Measurements from ENCODE around the gene AUNIP. TPM values are rescaled to one million over a fixed set of nuclear protein-coding genes. Genes with fewer than 3 reads are reported as not detected.

AUNIP gene
- total and polyA plus RNA-seq, 11 donors: 0.19 to 1.5 (median 0.26) TPM; not detected in 7

- WGBS, 4 donors: 87 to 96% (median 94%) methylated on average over 5 of the region's 5 CpGs
These were observed 21.3 kb upstream of the AUNIP start for GRCh38 chr1:25880518-25880917.

GRCh38 chr1:25879675-25880074, 20.4 kb upstream of the AUNIP start:
- no peaks in the 10 kb centered on the region for H3K27me3 ChIP-seq
- 43 to 69% (median 48%) methylated on average over 2 of the region's 2 CpGs for WGBS, 4 donors
- TF ChIP-seq, protein P1, sequence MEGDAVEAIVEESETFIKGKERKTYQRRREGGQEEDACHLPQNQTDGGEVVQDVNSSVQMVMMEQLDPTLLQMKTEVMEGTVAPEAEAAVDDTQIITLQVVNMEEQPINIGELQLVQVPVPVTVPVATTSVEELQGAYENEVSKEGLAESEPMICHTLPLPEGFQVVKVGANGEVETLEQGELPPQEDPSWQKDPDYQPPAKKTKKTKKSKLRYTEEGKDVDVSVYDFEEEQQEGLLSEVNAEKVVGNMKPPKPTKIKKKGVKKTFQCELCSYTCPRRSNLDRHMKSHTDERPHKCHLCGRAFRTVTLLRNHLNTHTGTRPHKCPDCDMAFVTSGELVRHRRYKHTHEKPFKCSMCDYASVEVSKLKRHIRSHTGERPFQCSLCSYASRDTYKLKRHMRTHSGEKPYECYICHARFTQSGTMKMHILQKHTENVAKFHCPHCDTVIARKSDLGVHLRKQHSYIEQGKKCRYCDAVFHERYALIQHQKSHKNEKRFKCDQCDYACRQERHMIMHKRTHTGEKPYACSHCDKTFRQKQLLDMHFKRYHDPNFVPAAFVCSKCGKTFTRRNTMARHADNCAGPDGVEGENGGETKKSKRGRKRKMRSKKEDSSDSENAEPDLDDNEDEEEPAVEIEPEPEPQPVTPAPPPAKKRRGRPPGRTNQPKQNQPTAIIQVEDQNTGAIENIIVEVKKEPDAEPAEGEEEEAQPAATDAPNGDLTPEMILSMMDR (IDR thresholded peaks at IDR 0.05): no peak
- TF ChIP-seq POLR2A (IDR thresholded peaks at IDR 0.05): no peak
- no peak overlapping the region for H3K4me3 ChIP-seq
- no peaks in the 10 kb centered on the region for H3K9me3 ChIP-seq
- intact Hi-C loops (cut with DNase I): loop anchor here in 1 of 10 donors (10.0 kb wide), 1 partner anchor 55 kb away; no protein-coding TSS in a partner anchor
- DNase-seq (no peak), ATAC-seq (no peak)
- H3K27ac ChIP-seq: no peak overlapping the region
- peaks cover 0 to 16% (median 5%) of the 10 kb centered on the region in 12 donors for H3K4me1 ChIP-seq
- no peaks in the 10 kb centered on the region for H3K36me3 ChIP-seq

More at GRCh38 chr1:25880518-25880917, 21.3 kb upstream of the AUNIP start:
- peaks cover 0 to 8% (median 0%) of the 10 kb centered on the region in 12 donors for H3K4me1 ChIP-seq
- H3K36me3 ChIP-seq: no peaks in the 10 kb centered on the region
- TF ChIP-seq, protein P1 (IDR thresholded peaks at IDR 0.05): no peak
- TF ChIP-seq POLR2A (IDR thresholded peaks at IDR 0.05): no peak
- DNase-seq (no peak), ATAC-seq (no peak)
- H3K27me3 ChIP-seq: no peaks in the 10 kb centered on the region
- H3K4me3 ChIP-seq: no peak overlapping the region
- intact Hi-C loops (cut with DNase I): no loop called here
- no peak overlapping the region for H3K27ac ChIP-seq
- H3K9me3 ChIP-seq: no peaks in the 10 kb centered on the region

DNA sequence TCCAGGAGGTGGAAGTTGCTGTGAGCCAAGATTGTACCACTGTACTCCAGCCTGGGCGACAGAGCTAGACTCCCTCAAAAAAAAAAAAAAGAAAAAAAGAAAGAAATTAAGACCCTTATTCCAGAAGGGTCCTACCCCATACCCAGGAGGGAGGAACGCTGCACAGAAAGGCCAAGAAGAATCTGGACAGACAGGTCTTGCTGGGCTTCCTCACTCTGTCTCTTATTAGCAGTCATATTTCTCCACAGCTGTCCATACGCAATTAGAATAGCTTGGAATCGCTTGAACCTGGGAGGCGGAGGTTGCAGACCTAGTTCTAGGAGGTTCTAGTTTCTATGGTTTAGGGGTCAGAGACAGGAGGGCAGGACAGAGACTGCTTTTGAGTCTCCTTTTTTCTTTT, 19.4 kb upstream of the AUNIP start:
- DNase-seq: no peak
- H3K4me1 ChIP-seq: peaks cover 0 to 20% (median 10%) of the 10 kb centered on the region in 12 donors
- no peaks in the 10 kb centered on the region for H3K9me3 ChIP-seq
- H3K27ac ChIP-seq: no peak overlapping the region
- no peak for ATAC-seq
- no peaks in the 10 kb centered on the region for H3K36me3 ChIP-seq
- TF ChIP-seq, protein P1 (IDR thresholded peaks at IDR 0.05): no peak
- no peak for TF ChIP-seq POLR2A (IDR thresholded peaks at IDR 0.05)
- 90 to 96% (median 94%) methylated on average over 5 of the region's 5 CpGs for WGBS, 4 donors
- H3K4me3 ChIP-seq: no peak overlapping the region
- no peaks in the 10 kb centered on the region for H3K27me3 ChIP-seq
- intact Hi-C loops (cut with DNase I): loop anchor here in 1 of 10 donors (10.0 kb wide), 1 partner anchor 54 kb away; no protein-coding TSS in a partner anchor

DNA sequence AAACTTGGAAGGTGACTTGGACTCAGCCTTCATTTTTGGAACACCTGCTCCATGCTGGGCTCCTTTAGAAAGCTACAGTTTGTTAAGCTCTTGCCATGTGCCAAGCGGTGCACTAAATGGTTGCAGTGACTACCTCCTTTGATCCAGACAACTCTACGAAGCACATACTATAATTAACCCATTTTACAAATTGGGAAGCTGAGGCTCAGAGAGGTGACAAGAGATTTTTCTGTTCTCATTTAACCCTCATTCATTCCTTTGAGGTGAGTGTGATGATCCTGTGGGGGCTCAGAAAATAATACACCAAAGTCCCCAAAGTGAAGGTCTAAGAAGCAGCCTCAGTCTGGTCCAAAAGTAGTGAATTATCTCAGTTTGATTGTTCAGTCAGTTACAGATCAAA, 17.9 kb upstream of the AUNIP start:
- H3K27ac ChIP-seq: no peak overlapping the region
- 91 to 94% (median 93%) methylated on average over 2 of the region's 2 CpGs for WGBS, 4 donors
- intact Hi-C loops (cut with DNase I): loop anchor here in 1 of 10 donors (10.0 kb wide), 1 partner anchor 52 kb away; no protein-coding TSS in a partner anchor
- H3K4me3 ChIP-seq: no peak overlapping the region
- ATAC-seq (no peak), DNase-seq (no peak)
- H3K9me3 ChIP-seq: no peaks in the 10 kb centered on the region
- no peaks in the 10 kb centered on the region for H3K36me3 ChIP-seq
- H3K4me1 ChIP-seq: peaks cover 0 to 26% (median 15%) of the 10 kb centered on the region in 12 donors
- TF ChIP-seq, protein P1 (IDR thresholded peaks at IDR 0.05): no peak
- TF ChIP-seq POLR2A (IDR thresholded peaks at IDR 0.05): no peak
- no peaks in the 10 kb centered on the region for H3K27me3 ChIP-seq

Data from heart left ventricle (tissue), 16 donors.